HG02852 (cell line): ENCODE measurements around the gene MSH4.
"Not testable (repeated sequence)": the region's sequence is repeated elsewhere in the genome, so short reads cannot be mapped to it uniquely, and the experiment has no call there.

Experiments
- ATAC-seq: cut with Tn5 transposase; IDR thresholded peaks from one replicate; pipeline ENCODE4 v1.9.1; 2021; ENCODE audit warnings: mild to moderate bottlenecking, moderate library complexity; ENCODE audit not compliant: unreplicated experiment

Gene MSH4

GRCh38 chr1:75795703-75796193, 934 bp upstream of the MSH4 start:
- ATAC-seq: no peak

GRCh38 chr1:75797273-75797588, 549 bp downstream of the MSH4 start:
- ATAC-seq: no peak

GRCh38 chr1:75797606-75798216, 1.0 kb downstream of the MSH4 start:
- no peak for ATAC-seq

GRCh38 chr1:75801480-75801879, 4.8 kb downstream of the MSH4 start:
- not testable (repeated sequence) for ATAC-seq

- no peak for ATAC-seq
Measured at GRCh38 chr1:75808921-75809320, 12.2 kb downstream of the MSH4 start.

GRCh38 chr1:75810113-75810512, 13.4 kb downstream of the MSH4 start:
- ATAC-seq: not testable (repeated sequence)

- ATAC-seq: no peak
Measured at GRCh38 chr1:75811211-75811981, 14.7 kb downstream of the MSH4 start.

- ATAC-seq: no peak
Measured at GRCh38 chr1:75812065-75812464, 15.4 kb downstream of the MSH4 start.

GRCh38 chr1:75823596-75823995, 26.9 kb downstream of the MSH4 start:
- not testable (repeated sequence) for ATAC-seq

- ATAC-seq: no peak
Measured at GRCh38 chr1:75836528-75837100, 39.9 kb downstream of the MSH4 start.

- ATAC-seq: no peak
Measured at GRCh38 chr1:75838079-75838478, 41.4 kb downstream of the MSH4 start.

- ATAC-seq: no peak
Measured at GRCh38 chr1:75841421-75841820, 44.7 kb downstream of the MSH4 start.

GRCh38 chr1:75845576-75845975, 48.9 kb downstream of the MSH4 start:
- no peak for ATAC-seq

GRCh38 chr1:75855010-75855409, 58.3 kb downstream of the MSH4 start:
- no peak for ATAC-seq

GRCh38 chr1:75855734-75856133, 59.1 kb downstream of the MSH4 start:
- ATAC-seq: no peak

- no peak for ATAC-seq
Measured at GRCh38 chr1:75861831-75862230, 65.1 kb downstream of the MSH4 start.

GRCh38 chr1:75870951-75871350, 74.3 kb downstream of the MSH4 start:
- ATAC-seq: no peak

- ATAC-seq: no peak
Measured at GRCh38 chr1:75879985-75880384, 83.3 kb downstream of the MSH4 start.

GRCh38 chr1:75884437-75884836, 87.8 kb downstream of the MSH4 start:
- ATAC-seq: no peak

- no peak for ATAC-seq
Measured at GRCh38 chr1:75901371-75901770, 104.7 kb downstream of the MSH4 start.

GRCh38 chr1:75908717-75909152, 112.1 kb downstream of the MSH4 start:
- ATAC-seq: peak; percentile 80

GRCh38 chr1:75916834-75917233, 120.2 kb downstream of the MSH4 start:
- ATAC-seq: no peak
